Stimulated activated CD4-positive, alpha-beta T cell treated with anti-CD3 and anti-CD28 coated beads, Interleukin-4, amount 100 ng/mL, for 4 hours (primary cell): ENCODE measurements around the gene EZH1.
"Not testable (repeated sequence)": the region's sequence is repeated elsewhere in the genome, so short reads cannot be mapped to it uniquely, and the experiment has no call there.

ENCODE experiments used
- DNase-seq, 2 experiments: peaks; one replicate each; pipeline ENCODE4 v3.0.0-alpha.2; 2020

The EZH1 gene

DNA sequence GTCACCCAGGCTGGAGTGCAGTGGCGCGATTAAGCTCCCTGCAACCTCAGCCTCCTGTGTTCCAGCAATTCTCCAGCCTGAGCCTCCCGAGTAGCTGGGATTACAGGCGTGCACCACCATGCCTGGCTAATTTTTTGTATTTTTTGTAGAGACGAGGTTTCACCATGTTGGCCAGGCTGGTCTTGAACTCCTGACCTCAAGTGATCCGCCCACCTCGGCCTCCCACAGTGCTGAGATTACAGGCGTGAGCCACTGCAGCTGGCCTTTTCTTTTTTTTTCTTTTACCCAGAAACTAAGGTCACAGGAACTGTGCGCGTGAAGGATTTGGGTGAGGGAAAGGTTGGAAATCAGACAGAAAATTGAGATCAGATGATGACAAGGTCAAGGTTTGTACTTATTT lies 25.1 kb upstream of the EZH1 start:
- DNase-seq, result not testable (repeated sequence)

DNA sequence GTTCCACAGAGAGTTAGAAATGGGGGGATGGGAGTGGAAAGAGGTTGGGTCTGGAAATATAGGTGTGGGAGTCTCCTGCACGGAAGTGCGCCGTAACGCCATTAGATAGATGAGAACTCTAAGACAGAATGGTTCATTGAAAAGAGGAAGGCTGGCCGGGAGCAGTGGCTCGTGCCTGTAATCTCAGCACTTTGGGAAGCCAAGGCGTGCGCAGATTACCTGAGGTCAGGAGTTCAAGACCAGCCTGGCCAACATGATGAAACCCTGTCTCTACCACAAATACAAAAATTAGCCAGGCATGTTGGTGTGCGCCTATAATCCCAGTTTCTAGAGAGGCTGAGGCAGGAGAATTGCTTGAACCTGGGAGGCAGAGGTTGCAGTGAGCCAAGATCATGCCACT lies 23.2 kb upstream of the EZH1 start:
- not testable (repeated sequence) for DNase-seq

DNA sequence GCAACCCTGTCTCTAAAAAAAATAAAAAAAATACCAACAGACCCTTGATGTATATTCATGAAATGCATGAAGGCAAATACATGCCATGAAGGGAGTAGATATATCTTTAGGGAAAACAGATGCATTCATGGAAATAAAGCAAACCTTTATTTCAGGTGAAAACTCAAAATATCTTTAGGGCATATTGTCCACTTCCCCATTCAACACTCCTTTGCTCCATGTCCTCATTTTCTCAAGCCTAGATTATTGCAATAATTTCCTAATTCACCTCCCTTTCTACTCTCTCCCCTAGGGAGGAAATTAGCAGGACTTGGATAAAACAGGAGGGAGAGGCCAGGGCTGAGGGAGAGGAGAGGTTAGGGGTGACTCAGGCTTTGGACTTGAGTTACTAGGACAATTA lies 22.7 kb upstream of the EZH1 start:
- no peak for DNase-seq

DNA sequence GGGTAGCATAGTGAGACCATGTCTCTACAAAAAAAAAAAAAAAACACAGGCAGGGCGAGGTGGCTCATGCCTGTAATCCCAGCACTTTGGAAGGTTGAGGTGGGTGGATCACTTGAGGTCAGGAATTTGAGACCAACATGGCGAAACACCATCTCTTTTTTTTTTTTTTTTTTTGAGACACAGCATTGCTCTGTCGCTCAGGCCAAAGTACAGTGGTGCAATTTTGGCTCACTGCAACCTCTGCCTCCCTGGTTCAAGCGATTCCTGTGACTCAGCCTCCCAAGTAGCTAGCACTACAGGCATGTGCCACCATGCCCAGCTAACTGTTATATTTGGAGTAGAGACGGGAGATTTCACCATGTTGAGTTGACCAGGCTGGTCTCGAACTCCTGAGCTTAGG lies 21.3 kb upstream of the EZH1 start:
- no peak for DNase-seq

DNA sequence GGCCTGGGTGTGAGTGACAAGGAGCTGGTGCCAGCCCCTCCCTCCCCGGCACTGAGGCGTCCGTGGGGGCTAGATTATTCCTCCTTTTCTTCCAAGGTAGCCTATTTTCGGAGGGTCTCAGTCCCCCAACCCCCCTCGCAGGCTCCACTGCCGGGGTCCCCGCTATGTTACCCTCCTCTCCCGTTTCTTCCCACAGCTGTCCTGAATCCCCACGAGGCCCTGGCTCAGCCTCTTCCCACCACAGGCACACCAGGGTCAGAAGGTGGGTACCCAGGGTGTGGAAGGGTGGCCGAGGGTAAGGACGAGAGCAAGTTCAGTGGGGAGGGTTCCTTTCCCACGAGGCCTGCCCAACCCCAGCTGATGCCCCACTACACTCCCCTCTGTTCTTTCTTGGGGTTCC lies 16.8 kb upstream of the EZH1 start:
- no peak for DNase-seq

DNA sequence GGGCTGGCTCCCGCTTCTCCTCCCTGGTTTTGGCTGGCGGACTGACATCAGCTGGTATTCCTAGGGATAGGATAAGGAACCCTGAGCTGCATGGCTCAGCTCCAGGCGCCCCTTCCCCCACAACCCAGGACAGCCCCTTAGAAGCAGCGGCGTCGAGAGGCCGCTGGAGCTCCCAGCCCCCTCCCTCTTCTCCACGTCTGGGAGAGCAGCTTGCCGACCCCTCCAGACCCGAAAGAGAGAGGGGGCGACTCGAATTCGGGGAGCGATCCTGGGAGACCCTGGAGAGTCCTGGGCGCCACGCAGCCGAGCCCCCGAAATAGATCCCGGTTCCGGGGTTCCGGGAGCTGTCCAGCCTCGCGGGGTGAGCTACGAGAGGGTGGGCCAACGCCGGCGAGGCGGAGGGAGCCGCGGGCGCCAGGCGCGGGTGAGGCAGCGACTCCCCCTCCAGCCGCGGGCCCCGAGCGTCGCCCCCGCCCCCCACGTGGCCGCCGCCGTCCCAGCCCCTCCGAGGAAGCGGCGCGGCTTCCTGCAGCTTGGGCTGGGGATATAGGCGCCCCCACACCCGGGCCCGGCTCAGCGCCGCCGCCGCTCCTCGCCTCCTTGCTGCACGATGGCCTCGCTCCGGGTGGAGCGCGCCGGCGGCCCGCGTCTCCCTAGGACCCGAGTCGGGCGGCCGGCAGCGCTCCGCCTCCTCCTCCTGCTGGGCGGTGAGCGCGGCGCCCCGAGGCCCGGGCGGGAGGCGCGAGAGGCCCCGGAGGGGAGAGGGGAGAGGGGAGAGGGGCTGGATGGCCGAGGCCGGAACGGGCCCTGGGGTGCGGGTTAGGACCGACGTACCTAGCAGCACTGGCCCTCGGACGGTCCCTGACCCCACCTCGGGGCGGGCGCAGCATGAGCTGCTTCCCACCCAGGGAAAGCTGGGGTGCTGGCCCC lies 16.1 kb upstream of the EZH1 start, which contains the start of gene RAMP2:
Gene RAMP2, plus strand, starts transcription at position 576 of the 930 bp plus-strand sequence. Its CDS starts 35 bp downstream, at position 611.
- DNase-seq, result peak in 1 of 2 experiments; percentile 17

DNA sequence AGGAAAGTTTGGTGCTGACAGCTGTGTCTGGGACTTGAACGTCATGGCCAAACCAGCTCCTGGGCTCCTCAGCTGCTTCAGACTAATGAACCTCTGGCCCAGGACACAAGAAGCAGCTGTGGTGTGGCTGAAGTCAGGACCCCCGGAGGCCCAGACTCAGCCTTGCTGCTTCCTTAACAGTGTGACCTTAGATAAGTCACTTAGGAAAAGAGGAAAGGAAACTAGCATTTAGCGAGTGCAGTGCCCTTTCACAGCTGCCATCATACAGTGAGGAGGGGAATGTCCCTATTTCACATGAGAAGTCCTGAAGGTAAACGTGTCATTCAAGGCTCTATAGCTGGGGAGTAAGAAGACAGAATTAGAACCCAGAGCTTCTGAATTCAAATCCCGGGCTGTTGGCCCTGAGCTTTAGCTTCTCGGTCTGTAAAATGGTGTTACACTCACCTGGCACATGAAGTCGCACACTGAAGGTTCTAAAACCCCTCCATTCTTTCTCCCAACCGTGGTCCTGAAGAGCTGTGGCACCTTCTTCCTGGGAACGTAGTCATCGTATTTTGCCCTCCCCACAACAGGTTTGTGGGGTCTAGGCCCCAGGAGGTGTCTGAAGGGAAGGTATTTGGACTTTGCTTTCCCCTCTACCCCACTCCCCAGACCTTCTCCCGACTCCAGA lies 15.3 kb upstream of the EZH1 start:
- DNase-seq, result no peak

DNA sequence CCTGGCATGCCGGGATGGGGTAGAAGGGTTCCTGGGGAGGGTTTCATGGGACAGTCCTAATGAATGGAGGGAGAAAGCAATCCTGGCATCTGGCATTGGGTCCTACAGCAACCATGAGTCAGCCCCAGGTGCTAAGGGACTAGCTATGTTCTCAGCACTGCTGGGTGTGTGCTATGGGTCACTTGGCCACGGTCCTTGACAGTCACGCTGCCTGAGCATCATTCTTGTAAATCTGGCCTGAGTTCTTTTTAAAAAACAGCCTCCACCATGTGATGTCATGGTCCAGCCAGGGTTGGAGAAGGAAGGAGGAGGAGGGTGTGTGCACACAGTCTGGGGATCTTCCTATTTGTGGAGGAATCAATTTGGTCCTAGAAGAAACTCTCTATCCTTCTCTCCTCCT lies 9.9 kb upstream of the EZH1 start:
- no peak for DNase-seq

DNA sequence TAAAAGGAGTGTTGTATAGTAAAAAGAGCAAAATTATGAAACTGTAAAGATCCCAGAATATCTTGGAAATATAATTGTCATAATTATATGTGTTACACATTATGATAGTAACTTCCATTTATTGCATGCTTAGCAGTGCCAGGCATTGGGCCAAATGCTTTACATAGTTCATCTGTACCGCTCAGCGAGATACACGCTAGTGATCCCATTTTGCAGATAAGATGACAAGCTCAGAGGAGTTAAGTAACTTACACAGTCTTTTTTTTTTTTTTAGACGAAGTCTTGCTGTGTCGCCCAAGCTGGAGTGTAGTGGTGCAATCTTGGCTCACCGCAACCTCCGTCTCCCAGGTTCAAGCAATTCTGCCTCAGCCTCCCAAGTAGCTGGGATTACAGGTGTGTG lies 6.8 kb upstream of the EZH1 start:
- no peak for DNase-seq

DNA sequence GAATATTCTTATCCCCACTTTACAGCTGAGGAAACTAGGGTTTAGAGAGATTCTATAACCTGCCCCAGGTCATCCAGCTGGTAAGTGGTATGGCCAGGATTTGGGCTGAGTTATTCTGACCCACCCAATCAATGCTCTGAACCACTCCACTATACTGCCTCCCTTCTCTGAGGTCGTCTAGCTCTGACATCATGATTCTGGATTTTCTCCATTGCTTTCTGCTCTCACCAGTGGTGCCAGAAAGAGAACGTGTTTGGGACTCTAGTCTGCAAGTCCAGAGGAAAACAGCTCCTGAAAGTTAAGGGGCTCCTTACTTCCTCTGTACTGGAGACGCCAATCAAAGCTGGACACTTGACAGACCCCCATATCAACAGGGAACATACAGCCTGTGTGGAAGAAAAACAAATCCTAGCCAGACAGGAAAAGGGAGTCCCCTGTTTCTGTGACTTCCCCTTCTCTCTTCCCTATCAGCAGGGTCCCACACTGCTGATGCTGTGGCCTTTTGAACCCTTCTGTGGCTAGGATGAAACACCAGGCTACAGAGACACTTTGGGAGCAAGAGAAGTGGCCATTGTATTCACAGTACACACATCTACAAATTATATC lies 6.0 kb upstream of the EZH1 start:
- no peak for DNase-seq

DNA sequence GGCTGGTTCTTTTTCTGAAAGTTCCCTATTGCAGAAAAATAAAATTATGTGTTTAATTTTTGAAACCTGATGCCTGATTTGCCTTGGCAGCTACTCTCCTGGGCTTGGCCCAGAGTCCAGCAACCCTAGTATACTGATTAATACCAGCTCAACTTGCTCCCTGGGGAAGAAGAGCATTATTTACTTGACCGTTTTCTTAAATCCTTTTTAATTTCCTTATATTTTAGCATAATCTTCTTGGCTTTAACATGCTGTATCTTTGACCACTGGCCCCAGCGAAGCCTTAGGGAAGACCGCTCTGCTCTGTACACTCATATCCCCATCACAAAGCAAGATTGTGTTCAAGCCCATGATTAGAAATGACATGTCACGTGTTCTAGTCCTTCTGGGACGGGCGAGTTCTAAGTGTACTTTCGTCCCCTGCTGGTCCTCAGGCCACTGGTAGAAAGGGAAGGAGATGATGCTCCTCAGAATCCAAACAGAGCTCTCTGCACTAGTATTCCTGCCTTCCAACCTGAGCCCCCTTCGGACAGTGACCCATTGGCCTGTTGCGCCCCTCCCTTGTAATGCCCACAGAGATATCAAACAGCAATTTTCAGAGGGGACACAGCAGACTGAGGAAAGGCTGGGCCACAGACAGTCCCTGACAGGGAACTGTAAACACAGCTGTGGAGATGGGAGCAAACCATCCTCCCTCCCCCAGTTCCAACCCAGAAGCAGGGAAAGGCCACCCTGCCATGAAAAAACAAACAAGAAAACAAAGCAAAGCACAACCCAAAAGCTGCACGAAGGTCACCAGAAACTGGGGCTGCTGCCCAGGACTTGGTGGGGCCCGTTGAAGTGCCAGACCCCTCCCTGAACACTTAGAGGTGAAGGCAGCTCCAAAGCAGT lies 4.3 kb upstream of the EZH1 start:
- no peak for DNase-seq

DNA sequence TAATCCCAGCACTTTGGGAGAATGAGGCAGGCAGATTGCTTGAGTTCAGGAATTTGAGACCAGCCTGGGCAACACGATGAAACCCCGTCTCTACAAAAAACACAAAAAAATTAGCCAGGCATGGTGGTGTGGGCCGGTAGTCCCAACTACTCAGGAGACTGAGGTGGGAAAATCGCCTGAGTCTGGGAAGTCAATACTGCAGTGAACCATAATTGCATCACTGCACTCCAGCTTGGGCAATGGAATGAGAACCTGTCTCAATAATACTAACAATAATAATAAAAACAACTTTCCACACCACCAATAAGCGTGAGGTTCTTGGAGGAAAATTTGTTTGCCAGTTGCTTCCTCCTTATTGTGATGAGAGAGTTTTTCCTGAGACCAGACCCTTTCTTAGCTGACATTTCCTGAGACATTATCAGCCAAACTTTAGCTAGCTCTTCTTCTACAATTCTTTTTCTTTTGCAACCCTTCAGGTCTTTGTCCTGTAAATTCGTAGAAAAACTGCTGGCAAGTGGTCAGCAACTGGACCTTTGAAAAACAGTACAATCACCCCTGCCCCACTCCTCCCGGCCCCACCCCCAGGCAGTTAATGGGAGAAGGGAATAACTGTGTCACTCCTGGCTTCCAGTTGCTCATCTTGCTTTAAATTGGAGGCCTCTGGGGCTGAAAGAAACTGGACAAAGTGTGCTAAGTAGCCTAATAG lies 3.5 kb upstream of the EZH1 start:
- no peak for DNase-seq

DNA sequence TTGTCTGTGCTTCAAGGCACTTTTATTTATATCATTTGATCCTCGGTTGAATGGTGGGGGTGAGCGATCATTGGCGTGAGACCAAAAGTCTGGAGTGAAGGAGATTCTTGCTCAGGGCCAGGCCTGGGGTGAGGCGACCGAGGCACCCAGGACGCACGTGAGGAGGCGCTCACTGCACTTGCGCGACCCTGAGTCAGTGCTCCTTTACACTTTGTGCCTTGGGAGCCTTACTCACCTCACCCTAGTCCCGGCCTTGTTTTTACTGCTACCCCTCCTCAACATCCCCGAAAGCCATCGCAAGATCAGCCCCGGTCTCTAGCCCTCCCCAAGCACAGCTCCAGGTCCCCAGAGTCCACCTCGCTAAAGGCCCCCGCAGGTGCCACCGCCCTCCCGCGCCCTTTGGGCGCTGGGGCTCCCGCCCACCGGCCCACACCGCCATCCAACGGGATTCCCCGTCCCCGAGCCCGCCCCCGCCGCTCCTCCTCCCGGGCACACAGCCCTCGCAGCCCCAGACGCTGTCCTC lies 496 bp downstream of the EZH1 start:
- DNase-seq, result peak; percentile 66 to 72

DNA sequence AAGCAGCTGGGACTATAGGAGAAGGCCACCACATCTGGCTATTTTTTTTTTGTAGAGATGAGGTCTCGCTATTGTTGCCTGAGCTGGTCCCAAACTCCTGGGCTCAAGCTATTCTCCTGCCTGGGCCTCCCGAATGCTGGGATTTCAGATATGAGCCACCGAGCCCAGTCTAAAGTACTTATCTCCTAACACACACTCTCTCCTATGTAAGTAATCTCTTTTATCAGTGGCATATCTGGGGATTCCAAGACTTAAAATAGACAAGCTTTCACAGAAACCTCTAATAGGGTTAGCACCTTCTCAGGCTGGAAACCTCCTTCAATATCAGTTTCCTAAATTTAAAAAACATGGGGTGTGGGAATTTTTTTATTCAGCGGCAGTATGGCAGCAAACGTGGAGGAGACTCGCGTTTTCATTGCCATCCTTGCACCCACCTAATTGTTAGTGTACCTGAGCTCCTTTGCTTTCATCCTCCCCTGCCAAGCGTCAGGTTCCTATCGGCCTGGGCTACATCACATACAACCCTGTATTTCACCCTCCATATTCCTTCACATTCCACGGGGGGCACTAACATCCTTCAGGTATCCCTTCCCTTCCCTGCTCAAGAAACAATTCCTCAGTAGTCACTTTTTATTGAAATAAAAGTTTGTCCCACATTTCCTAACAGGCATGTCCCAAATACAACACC lies 1.1 kb downstream of the EZH1 start:
- no peak for DNase-seq

DNA sequence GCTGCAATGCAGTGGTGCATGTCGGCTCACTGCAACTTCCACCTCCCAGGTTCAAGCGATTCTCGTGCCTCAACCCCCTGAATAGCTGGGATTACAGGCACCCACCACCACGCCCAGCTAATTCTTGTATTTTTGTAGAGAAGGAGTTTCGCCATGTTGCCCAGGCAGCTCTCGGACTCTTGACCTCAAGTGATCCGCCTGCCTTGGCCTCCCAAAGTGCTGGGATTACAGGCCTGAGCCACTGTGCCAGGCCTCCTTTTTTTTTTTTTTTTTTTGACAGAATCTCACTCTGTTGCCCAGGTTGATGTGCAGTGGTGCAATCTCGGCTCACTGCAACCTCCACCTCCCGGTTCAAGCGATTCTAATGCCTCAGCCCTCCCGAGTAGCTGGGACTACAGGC lies 1.9 kb downstream of the EZH1 start:
- DNase-seq, result not testable (repeated sequence)

DNA sequence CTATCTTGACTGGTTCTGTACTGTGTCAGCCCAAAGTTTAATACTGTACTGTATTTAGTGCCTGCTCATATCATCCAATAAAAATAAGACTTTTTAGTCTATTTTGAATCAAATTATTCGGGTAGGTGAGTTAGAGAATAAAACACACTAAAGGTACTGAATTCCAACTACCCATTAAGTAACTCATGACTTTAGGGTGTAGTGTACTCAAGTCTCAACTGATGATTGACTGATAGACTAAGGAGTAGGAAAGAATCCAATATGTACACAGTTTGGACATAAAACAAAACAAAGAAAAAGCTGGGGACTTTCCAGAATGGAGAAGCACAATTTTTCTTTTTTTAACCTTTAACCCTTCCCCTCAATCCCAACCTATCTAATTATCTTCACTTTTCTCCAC lies 4.1 kb downstream of the EZH1 start:
- DNase-seq, result no peak

DNA sequence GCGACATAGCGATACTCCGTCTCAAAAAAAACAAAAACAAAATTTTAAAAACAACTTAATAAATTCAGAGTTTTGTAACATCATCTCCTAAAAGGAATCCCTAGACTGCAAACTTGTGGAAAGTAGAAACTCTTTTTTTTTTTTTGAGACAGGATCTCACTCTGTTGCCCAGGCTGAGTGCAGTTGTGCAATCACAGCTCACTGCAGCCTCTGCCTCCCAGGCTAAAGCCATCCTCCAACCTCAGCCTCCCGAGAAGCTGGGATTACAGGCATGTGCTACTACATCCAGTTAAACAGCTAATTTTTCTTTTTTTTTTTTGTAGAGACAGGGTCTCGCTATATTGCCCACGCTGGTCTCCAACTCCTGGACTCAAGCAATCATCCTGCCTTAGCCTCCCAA lies 19.7 kb downstream of the EZH1 start:
- DNase-seq, result no peak

DNA sequence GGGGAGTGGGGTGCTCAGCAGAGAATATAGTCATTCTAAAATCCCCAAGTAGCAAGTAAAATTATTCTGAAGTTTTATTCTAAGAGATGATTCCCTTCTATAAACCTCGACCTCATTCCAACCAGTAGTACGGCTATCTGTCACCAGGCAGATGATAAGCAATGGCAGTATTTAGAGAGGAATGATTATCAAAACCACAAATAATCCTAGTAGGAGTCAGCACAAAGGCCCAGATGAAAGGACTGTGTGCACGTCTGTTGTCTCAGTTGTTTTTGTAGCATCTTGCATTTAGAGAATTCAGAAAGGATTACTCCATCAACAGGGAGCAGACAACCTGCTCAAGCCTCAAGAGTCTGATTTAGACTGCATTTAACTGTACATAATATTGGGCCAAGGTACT lies 21.2 kb downstream of the EZH1 start:
- no peak for DNase-seq

DNA sequence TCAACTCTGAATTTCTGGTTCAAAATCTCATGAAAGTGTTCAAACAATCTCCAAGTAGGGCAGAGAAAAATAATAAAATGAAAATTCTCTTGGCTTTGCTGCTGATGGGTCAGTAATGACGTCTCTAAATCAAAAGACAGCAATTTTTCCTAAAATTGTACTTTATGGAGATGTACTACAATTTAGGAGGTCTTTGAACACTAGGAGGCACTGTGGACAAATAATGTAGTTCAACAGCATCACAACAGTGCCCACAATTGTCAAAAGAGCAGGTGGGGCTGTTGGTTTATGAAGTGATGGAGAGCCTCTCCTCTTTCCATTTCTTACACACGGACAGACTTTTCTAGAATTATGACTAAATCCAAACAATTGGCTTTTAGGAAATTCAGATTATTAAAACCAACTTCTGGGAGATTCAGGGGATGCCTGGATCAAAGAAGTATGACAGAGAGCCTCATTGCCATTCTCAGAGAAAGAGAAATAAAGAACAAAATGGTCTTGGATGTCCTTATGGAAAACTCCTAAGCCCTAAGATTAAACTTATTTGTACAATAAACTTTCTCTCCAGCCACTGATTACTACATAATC lies 23.8 kb downstream of the EZH1 start:
- DNase-seq, result peak in 1 of 2 experiments; percentile 19

DNA sequence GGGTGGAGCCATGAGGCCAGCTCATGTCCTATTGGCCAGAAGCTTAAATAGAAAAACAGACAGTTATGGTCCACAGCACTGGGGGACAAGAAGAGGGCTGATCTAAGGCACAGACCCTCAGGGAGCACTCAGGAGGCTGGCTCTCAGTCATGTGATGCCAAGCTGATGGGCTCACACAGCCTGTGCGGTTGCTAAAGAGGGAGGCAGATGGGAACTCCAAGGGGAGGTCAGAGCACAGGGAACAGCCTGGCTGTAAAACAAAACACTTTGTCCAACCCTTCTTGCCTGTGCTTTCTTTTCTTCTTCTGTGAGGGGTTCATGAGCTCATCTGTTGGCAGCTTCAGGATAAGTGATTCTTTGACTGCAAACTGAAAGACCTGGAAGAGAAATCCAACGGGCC lies 35.3 kb downstream of the EZH1 start:
- no peak for DNase-seq

DNA sequence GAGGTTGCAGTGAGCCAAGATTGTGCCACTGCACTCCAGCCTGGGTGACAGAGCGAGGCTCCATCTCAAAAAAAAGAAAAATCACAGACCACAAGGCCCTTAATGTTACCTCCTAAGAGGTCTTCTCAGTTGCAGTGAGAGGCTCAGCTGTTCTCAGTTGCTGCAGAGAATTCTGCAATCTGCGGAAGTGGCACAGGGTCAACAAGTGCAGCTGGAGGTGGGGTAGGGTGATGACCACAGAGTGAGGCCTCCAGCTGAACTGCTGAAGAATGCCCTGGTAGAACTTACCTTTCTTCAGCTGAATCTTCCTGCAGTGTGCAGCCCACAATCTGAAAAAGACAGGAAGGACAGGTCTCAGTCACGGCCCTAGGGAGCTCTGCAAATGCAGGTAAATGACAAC lies 36.3 kb downstream of the EZH1 start:
- no peak for DNase-seq
